ENCODE measurements around the gene MTM1.

MTM1 gene

GRCh38 chrX:150568320-150569154 lies at the start of gene MTM1:
TSS of gene MTM1 (plus strand) at chrX:150568621. CDS start at chrX:150592615, 23,994 bp downstream.
- peak; percentile 86 for DNase-seq

GRCh38 chrX:150522494-150522893 lies 45.9 kb upstream of the MTM1 start:
- no peak for DNase-seq

DNA sequence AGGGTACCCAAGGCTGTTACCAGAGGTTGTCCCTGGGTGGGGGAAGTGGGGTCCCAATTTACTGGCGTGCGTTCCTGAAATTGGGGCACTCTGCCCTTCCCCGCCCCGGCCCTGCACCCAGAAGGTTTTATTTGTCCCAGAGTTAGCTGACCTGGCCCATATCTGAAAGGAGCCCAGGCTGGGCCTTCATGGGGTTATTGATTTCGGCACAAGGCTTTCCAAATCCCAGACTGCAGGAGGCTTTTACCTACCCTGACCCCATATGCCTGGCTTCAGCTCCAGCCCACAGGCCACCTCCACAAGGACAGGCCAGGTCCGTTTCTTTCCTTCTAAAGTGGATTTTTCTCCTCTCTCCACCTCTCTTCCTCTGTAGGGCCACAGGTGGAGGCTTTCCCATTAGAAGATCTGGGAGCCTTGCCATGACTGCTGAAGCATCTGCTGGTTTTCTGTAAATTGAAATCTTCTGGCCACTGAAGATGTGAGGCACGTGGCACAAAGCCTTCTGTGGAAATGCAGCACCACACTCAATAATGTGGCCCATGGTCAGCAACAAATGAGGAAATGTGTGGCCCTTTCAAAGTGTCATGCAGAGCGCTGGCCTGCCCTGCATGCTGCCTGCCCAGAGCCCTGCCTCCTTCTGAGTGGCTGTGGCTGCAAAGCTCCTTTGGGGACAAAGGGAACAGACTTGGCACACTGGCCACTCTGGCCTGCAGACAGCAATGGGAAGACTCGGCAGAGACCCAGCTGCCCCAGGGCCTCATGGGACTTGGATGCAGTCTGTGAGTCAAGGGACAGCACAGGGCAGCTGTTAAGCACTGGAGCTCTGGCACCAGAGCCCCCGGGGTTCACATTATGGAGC lies 43.1 kb upstream of the MTM1 start:
- DNase-seq: no peak

GRCh38 chrX:150526692-150527091 lies 41.7 kb upstream of the MTM1 start:
- no peak for DNase-seq

GRCh38 chrX:150527108-150527507 lies 41.3 kb upstream of the MTM1 start:
- DNase-seq: no peak

GRCh38 chrX:150529587-150529986 lies 38.8 kb upstream of the MTM1 start:
- no peak for DNase-seq

- no peak for DNase-seq
Observed at GRCh38 chrX:150530821-150531220, 37.6 kb upstream of the MTM1 start.

GRCh38 chrX:150531467-150531866 lies 37.0 kb upstream of the MTM1 start:
- DNase-seq: no peak

DNA sequence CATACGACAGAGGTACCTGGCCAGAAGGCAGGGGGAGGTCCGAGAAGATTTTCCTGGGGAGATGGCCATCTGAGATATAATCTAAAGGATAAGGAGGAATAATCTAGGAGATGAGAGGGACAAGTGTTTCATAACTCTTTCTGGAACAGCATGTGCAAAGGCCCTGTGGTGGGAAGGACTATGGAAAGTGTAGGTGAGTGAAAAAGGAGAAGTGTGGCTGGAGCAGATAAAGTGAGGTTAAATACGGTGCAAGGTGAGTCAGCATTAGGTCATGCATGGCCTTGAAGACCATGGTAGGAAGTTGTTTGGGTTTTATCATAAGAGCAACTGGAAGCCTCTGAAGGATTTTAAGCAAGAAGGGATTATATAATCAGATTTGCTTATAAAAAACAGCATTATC lies 34.6 kb upstream of the MTM1 start:
- no peak for DNase-seq

DNA sequence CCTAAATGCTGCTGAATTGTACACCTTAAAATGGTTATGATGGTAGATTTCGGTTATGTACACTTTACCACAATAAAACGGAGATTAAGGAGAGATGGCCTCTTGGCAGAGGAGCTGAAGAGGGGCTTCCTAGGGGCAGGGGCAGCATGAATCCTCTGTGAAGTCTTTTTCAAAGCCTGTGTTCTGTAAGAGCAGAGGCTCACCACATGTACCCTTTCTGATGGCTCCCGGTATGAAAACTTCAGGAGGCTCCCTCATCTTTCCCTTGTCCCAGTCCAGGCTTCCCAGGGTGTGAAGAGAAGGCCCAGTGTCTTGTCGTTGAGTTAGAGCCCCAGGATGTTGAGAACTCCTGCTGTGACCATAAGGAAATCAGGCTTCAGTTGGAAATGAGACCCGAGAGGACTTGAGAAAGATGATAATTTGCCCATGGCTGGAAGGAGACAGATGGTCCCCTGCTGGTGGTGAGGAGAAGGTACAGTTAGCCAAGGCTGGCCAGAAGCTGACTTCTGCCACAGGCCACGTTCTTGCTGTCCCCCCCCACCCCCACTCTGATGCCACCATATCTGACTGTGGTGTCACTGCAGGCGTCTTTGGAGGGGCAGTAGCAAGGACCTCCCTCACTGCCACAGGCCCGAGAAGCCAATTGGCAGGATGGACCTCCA lies 31.8 kb upstream of the MTM1 start:
- no peak for DNase-seq

GRCh38 chrX:150537851-150538250 lies 30.6 kb upstream of the MTM1 start:
- DNase-seq: no peak

DNA sequence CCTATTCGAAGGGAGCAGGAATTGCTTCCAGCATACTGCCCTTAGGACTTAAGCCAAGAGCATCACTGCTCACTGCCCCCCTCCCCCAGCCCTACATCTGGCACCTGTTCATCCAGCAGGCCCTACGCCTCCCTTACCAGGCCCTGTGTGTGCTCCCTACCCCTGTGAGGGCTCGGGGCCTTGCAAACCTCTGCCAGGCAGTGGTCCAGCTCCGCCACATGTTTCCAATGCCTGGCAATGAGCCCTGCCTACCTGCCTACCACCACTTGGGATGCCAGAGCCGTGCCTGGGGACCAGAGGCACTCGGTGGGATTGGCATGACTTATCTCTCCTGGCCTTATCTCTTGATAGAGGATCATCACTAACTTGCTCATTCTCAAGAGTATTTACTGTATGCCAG lies 27.5 kb upstream of the MTM1 start:
- DNase-seq: no peak

DNA sequence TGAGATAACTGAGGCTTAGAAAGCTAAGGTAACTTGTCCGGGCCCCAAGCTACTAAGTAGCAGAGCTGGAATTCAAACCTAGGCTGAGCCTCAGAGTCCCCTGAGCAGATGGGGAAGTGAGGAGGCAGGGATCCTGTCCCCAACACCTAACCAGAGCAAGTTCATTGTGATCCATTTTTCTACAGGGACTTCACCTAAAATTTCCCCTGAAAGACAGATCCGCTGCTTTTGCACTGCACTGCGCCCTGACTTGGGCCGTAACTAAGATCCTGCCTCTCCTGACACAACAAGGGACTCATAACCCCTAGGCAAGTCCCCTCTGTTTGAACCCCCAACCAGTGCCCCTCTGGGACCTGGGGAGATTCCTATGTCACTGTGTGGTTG lies 25.6 kb upstream of the MTM1 start:
- no peak for DNase-seq

DNA sequence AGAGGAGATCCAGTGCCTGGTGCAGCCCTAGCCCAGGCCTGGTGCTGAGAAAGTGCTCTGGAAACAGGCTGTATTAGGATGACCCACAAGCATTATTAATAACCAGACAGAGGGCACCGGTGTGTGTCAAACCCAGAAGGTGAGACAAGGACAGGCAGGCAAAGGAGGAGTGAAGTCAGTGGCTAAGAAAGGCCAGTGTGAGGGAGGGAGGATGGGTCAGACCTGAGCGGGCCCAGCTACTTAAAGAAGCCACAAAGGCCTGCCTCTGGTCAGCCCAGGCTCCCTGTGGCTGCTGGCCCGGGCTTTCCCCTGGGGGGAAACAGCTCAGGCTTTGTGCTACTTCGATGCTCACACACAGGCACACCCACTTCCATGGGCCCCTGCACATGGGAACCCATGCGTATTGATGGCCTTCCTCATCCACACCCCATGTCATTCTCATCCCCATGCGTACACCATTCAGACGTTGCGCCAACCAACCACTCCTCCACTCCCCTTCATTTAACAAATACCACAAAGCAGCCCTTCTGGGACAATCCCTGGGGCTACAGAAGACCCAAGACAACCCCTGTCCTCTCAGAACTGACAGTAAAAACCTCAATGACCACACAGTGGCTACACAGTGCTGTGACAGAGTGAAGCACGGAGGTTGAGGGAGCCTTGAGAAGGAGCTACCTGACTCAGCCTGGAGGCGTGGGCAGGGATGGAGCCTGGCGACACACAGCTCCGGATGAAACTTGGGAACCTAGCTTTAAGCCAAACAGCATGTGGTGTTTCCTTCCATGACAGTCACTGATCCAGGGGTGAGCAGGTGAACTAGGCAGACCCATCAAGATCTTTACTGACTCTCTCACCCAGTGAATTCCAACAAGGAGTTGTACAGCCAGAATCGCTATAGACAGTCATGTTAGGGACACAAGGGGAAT lies 24.9 kb upstream of the MTM1 start:
- no peak for DNase-seq

GRCh38 chrX:150544222-150544787 lies 24.1 kb upstream of the MTM1 start:
- DNase-seq: no peak

DNA sequence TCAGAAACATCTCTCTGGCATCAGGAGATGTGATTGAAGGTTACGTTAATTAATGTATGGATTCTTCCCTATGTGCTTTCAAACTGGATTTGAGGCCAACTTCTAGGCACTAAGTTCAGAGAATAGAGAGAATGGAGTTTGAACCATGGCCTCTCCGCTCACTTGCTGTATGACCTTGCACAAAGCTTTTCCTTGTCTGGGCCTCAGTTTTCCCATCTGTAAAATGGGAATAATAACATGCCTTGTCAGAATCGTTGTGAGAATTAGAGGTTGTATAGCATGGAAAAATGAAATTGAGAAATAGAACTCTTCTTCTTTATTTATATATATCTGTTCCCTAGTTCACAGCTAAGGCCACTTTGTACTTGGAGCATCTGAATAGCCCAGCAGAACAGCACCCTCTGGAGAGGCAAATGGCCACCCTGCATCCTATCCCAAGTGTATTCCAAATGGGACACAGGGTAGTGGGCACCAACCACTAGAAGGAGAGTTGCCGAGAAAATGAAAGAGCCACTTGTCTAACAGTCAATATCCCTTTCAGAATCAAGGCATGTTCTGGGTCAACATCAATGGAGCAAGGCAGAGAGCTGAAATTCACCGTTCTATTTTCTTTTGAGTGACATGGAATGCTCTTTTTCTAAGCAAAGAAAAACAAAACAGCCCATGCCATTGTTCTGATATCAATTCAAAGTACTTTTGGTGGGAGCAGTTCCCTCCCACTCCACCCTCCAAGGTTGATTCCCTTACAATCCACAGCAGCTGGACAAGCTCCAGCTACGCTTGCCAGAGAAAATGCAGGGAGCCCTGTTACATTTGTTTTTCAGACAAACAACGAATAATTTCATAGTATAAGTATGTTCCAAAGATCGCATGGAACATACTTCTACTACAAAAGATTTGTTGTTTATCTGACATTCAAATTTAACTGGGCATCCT lies 23.3 kb upstream of the MTM1 start:
- DNase-seq: no peak

DNA sequence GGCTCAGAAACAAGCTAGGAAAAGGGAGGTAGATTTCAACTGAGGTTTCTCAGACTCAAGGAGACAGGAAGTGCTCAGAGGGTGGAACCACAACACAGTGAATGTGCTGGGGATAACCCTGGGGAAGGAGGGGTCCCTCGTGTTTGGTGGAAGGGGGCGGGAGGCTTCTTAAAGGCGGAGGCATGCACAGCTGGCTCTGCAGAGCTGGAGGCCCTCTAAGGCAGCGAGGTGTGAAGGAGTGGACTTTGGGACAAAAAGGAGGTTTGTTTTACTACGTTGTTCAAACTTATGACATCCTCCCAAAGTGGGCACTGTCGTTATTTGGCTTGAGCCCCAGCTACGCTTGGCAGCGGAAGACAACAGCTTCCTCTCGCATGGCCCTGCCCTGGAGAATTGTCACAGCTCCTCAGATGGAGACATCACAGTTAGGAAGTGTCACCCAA lies 21.7 kb upstream of the MTM1 start:
- DNase-seq: no peak

GRCh38 chrX:150547375-150548115 lies 20.9 kb upstream of the MTM1 start:
- no peak for DNase-seq

DNA sequence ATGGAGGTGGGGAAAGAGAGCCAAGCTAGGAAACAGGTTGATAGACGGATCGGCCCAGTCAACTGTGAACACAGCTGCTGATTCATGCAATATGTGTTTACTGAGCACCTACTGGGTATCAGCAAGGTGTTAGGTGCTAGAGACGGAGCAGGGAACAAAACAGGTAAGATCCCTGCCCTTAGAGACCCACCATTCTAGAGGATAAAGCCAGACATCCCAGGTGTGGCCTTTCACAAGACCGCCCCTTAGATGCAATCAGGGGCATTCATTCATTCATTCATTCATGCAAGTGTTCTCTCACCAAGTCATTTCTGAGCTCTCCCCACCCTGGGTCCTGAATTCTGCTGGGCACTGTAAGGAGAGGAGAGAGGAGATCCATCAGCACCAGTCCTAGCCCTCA lies 20.2 kb upstream of the MTM1 start:
- DNase-seq: no peak

- DNase-seq: no peak
Observed at GRCh38 chrX:150548684-150549083, 19.7 kb upstream of the MTM1 start.
